Mesendoderm (in vitro differentiated cells): ENCODE measurements around the gene CEP152.

Experiments used
- DNase-seq: peaks from one replicate; pipeline ENCODE4 v3.0.0; 2013
- H2AK5ac ChIP-seq: 2 replicates; pipeline ENCODE4 v1.6.1; 2013; ENCODE audit warnings: low read length, inconsistent platforms
- H2BK120ac ChIP-seq: 2 replicates; pipeline ENCODE4 v1.6.1; 2013; ENCODE audit warnings: low read depth, mild to moderate bottlenecking, low read length, moderate library complexity, mixed read lengths
- H2BK15ac ChIP-seq: replicated peaks from 2 replicates; pipeline ENCODE4 v1.6.1; 2013; ENCODE audit warnings: low read depth, mild to moderate bottlenecking, moderate library complexity
- H2BK5ac ChIP-seq: 2 replicates; pipeline ENCODE4 v1.6.1; 2013; ENCODE audit warnings: low read length, inconsistent platforms
- H3K18ac ChIP-seq: 2 replicates; pipeline ENCODE4 v1.6.1; 2013; ENCODE audit warnings: mild to moderate bottlenecking, low read length, mixed read lengths
- H3K23ac ChIP-seq: one replicate; pipeline ENCODE4 v1.6.1; 2013; ENCODE audit warnings: low read length
- H3K27ac ChIP-seq: 2 replicates; pipeline ENCODE4 v1.5.1; 2013; ENCODE audit warnings: low read depth, mild to moderate bottlenecking, inconsistent platforms, low read length, moderate library complexity
- H3K27me3 ChIP-seq: 2 replicates; pipeline ENCODE4 v1.6.1; 2013; ENCODE audit warnings: low read length, control low read depth, mild to moderate bottlenecking, inconsistent platforms; ENCODE audit not compliant: insufficient read depth, poor library complexity
- H3K36me3 ChIP-seq: 2 replicates; pipeline ENCODE4 v1.6.1; 2013; ENCODE audit warnings: low read length, inconsistent platforms; ENCODE audit not compliant: control insufficient read depth, insufficient read depth
- H3K4ac ChIP-seq: one replicate; pipeline ENCODE4 v1.6.1; 2013; ENCODE audit warnings: low read depth, mild to moderate bottlenecking, low read length, moderate library complexity
- H3K4me1 ChIP-seq: 2 replicates; pipeline ENCODE4 v1.6.1; 2013; ENCODE audit warnings: low read depth, low read length, inconsistent platforms; ENCODE audit not compliant: control insufficient read depth
- H3K4me2 ChIP-seq: 2 replicates; pipeline ENCODE4 v1.6.1; 2013; ENCODE audit warnings: low read length
- H3K4me3 ChIP-seq: 2 replicates; pipeline ENCODE4 v1.5.1; 2013; ENCODE audit warnings: mild to moderate bottlenecking, low read length
- H3K56ac ChIP-seq: one replicate; pipeline ENCODE4 v1.6.1; 2013; ENCODE audit warnings: low read length
- H3K79me1 ChIP-seq: 2 replicates; pipeline ENCODE4 v1.6.1; 2013; ENCODE audit warnings: low read length, inconsistent platforms
- H3K79me2 ChIP-seq: 2 replicates; pipeline ENCODE4 v1.6.1; 2013; ENCODE audit warnings: mild to moderate bottlenecking, low read length; ENCODE audit not compliant: control insufficient read depth, insufficient read depth
- H3K9ac ChIP-seq: 2 replicates; pipeline ENCODE4 v1.6.1; 2013; ENCODE audit warnings: low read length, inconsistent platforms
- H4K5ac ChIP-seq: one replicate; pipeline ENCODE4 v1.6.1; 2013; ENCODE audit warnings: low read length
- H4K8ac ChIP-seq: one replicate; pipeline ENCODE4 v1.6.1; 2013; ENCODE audit warnings: low read depth, mild to moderate bottlenecking, control low read depth, low read length, moderate library complexity
- WGBS: extraction: QIAGEN DNeasy Blood & Tissue Kit; methylation state at CpG from one replicate; pipeline ENCODE4 v1.1.7; 2013; ENCODE audit warnings: low lambda C conversion rate, missing lambda C conversion rate; ENCODE audit not compliant: insufficient coverage; ENCODE audit errors: extremely low coverage; 5-methylcytosine and 5-hydroxymethylcytosine counted together

Gene CEP152

DNA sequence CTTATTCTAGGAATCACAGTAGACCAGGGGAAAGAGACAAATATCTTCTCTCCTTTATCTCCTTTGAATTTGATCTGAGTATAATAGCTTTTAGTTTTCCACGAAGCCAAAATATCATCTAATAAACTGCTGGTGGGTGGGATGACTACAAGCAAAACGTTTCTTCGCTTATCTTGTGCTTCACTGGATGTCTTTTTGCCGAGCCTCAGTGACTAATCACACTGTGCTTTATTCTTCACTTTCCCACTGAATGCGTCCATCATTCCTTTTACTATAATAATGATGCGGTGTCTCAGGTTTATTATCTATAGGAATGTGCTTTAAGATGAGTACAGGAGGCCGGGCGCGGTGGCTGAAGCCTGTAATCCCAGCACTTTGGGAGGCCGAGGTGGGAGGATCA lies 32.5 kb downstream of the CEP152 start:
- H4K8ac ChIP-seq = no peak overlapping the region
- no peak overlapping the region for H3K4me3 ChIP-seq
- no peak overlapping the region for H3K27ac ChIP-seq
- H3K79me1 ChIP-seq = no peaks in the 10 kb centered on the region
- H2AK5ac ChIP-seq = no peak overlapping the region
- H3K23ac ChIP-seq = no peak overlapping the region
- no peak for DNase-seq
- no peaks in the 10 kb centered on the region for H3K27me3 ChIP-seq
- no peak overlapping the region for H3K18ac ChIP-seq
- H3K9ac ChIP-seq = no peak overlapping the region
- H3K36me3 ChIP-seq = no peaks in the 10 kb centered on the region
- H2BK120ac ChIP-seq = no peak overlapping the region
- H2BK5ac ChIP-seq = no peak overlapping the region
- no CpG with 5 or more reads among the region's 10 CpGs for WGBS
- no peak overlapping the region for H3K4ac ChIP-seq
- H3K4me2 ChIP-seq = no peak overlapping the region
- H4K5ac ChIP-seq = no peak overlapping the region
- no peaks in the 10 kb centered on the region for H3K4me1 ChIP-seq
- H2BK15ac ChIP-seq = no peak overlapping the region
- H3K56ac ChIP-seq = no peak overlapping the region
- H3K79me2 ChIP-seq = no peaks in the 10 kb centered on the region

DNA sequence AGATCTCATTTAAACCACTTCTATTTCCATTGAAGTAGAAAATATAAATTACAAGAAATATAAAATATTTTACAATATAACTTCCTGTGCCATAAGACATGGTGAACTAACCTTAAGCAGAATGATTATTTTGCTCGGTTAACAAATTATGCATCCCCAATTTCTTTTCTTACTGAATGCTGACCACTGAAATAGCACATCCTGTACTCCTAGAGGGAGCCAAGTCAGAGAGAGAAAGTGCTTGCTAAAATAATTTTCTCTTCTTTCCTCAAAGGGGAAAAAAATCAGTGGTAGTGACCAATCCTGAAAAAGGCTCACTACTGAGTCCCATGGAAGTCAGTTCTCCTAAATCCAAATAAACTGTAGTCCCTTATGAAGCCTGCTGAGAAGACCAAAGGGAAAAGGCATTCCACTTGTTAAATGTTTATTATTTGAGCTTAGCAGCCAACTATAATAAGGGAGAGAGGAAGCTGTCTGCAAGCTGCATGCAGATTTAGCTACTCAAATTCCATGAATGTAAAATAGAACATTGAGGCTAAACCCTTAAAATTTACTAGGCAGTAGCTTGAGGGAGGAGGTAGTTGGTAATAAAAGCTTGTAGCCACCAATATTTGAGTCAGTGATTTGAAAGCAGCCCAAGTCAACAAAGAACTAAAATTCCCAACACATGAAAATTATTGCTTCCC lies 33.1 kb downstream of the CEP152 start:
- Histone ChIP-seq H3K4me3 (no peak overlapping the region), H3K27me3 (no peaks in the 10 kb centered on the region), H3K36me3 (no peaks in the 10 kb centered on the region), H2BK120ac (no peak overlapping the region), H4K8ac (no peak overlapping the region), H2AK5ac (no peak overlapping the region), H3K9ac (no peak overlapping the region), H2BK5ac (no peak overlapping the region), H3K18ac (no peak overlapping the region), H3K4me1 (no peaks in the 10 kb centered on the region), H2BK15ac (no peak overlapping the region), H3K79me1 (no peaks in the 10 kb centered on the region), H4K5ac (no peak overlapping the region), H3K79me2 (no peaks in the 10 kb centered on the region), H3K27ac (no peak overlapping the region), H3K23ac (no peak overlapping the region), H3K4ac (no peak overlapping the region), H3K56ac (no peak overlapping the region), H3K4me2 (no peak overlapping the region)
- no CpG with 5 or more reads among the region's 1 CpG for WGBS
- no peak for DNase-seq

DNA sequence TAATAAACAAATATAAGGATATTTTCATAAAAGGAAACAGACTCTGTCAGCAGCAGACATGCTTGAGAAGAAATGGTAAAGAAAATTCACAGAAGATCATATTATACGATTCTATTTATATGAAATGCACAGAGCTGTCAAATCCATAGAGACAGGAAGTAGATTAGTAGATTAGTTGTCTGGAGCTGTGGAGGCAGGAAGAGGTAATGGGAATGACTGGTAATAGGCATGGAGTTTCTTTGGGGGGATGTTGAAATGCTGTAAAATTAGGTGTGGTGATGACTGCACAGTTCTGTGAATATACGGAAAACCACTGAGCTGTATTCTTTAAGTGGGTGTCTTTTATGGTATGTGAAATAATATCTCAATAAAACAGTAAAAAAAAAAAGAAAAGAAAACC lies 35.3 kb downstream of the CEP152 start:
- H3K36me3 ChIP-seq = no peaks in the 10 kb centered on the region
- H3K4me2 ChIP-seq = no peak overlapping the region
- H3K27ac ChIP-seq = no peak overlapping the region
- H2AK5ac ChIP-seq = no peak overlapping the region
- no peak overlapping the region for H3K56ac ChIP-seq
- H4K8ac ChIP-seq = no peak overlapping the region
- no CpG with 5 or more reads among the region's 2 CpGs for WGBS
- no peak overlapping the region for H2BK120ac ChIP-seq
- DNase-seq = no peak
- H2BK15ac ChIP-seq = no peak overlapping the region
- H4K5ac ChIP-seq = no peak overlapping the region
- H3K23ac ChIP-seq = no peak overlapping the region
- H3K79me1 ChIP-seq = no peaks in the 10 kb centered on the region
- H3K4ac ChIP-seq = no peak overlapping the region
- no peak overlapping the region for H3K4me3 ChIP-seq
- H2BK5ac ChIP-seq = no peak overlapping the region
- no peaks in the 10 kb centered on the region for H3K4me1 ChIP-seq
- no peaks in the 10 kb centered on the region for H3K27me3 ChIP-seq
- H3K79me2 ChIP-seq = no peaks in the 10 kb centered on the region
- H3K18ac ChIP-seq = no peak overlapping the region
- H3K9ac ChIP-seq = no peak overlapping the region

DNA sequence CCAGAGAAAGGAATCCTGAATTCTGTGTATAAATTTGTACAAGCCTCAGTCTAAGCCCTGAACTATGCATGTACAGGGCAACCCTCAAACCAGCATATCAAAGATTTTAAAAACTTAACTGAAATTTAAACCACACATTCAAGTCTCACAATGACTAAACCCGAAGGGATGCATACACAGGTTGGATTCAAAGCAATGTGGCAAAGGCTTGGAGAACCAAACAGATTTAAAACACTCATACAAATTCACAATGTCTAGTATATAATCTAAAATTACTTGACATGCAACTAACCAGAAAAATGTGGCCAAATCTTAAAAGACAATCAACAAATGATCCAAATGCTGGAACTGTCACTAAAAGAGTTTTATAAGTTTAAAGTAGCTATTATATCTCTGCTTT lies 36.4 kb downstream of the CEP152 start:
- Histone ChIP-seq H3K79me2 (no peaks in the 10 kb centered on the region), H4K8ac (no peak overlapping the region), H2BK120ac (no peak overlapping the region), H3K23ac (no peak overlapping the region), H3K4ac (no peak overlapping the region), H2AK5ac (no peak overlapping the region), H3K36me3 (no peaks in the 10 kb centered on the region), H3K27ac (no peak overlapping the region), H3K4me3 (no peak overlapping the region), H3K4me2 (no peak overlapping the region), H4K5ac (no peak overlapping the region), H2BK15ac (no peak overlapping the region), H3K27me3 (no peaks in the 10 kb centered on the region), H3K9ac (no peak overlapping the region), H3K79me1 (no peaks in the 10 kb centered on the region), H3K4me1 (no peaks in the 10 kb centered on the region), H3K56ac (no peak overlapping the region), H3K18ac (no peak overlapping the region), H2BK5ac (no peak overlapping the region)
- no CpG with 5 or more reads among the region's 1 CpG for WGBS
- no peak for DNase-seq

DNA sequence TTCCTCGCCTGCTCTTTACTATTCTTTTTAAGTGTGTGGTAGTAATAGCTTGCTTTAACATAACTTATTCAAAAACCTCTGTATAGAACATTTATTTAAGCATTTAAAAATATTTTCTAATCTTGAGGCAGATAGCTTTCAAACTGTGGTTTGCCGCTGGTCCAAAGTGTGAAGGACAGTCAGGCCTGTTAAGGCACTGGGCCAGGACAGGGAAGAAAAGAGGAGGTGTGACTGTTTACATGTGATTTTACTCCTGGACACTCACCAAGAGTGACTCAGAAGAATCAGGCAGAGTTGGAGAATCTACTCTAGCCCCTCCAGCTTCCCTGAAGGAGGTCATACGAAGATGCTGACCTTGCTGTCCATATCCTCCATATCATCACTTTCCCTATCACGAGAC lies 44.7 kb downstream of the CEP152 start:
- H3K56ac ChIP-seq = no peak overlapping the region
- H3K79me1 ChIP-seq = no peaks in the 10 kb centered on the region
- H3K36me3 ChIP-seq = no peaks in the 10 kb centered on the region
- no peak overlapping the region for H3K18ac ChIP-seq
- no CpG with 5 or more reads among the region's 4 CpGs for WGBS
- no peak overlapping the region for H2BK5ac ChIP-seq
- no peak overlapping the region for H3K4ac ChIP-seq
- no peak overlapping the region for H4K8ac ChIP-seq
- DNase-seq = no peak
- no peak overlapping the region for H2AK5ac ChIP-seq
- no peaks in the 10 kb centered on the region for H3K4me1 ChIP-seq
- no peaks in the 10 kb centered on the region for H3K27me3 ChIP-seq
- H3K4me3 ChIP-seq = no peak overlapping the region
- H3K9ac ChIP-seq = no peak overlapping the region
- H3K23ac ChIP-seq = no peak overlapping the region
- H3K4me2 ChIP-seq = no peak overlapping the region
- H2BK15ac ChIP-seq = no peak overlapping the region
- H3K27ac ChIP-seq = no peak overlapping the region
- no peak overlapping the region for H4K5ac ChIP-seq
- H2BK120ac ChIP-seq = no peak overlapping the region
- no peaks in the 10 kb centered on the region for H3K79me2 ChIP-seq

DNA sequence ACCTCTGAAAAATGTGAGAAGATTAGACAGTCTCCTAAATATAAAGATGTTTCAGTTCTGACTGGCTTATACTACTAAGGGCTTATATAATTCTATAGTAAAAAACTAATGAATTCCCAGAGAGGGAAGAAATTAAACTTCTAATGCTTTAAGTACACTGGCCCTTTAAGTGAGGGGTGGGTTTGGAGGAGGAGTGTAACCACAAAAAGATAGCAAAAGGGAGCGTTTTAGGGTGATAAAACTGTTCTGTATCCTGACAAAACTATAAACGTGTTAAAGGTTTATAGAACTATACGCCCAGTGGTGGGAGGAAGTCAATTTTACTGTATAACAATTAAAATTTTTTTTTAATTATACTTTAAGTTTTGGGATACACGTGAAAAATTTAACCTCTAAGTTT lies 45.8 kb downstream of the CEP152 start:
- DNase-seq = no peak
- Histone ChIP-seq H3K27ac (no peak overlapping the region), H3K23ac (no peak overlapping the region), H2BK15ac (no peak overlapping the region), H2BK5ac (no peak overlapping the region), H2BK120ac (no peak overlapping the region), H3K79me2 (no peaks in the 10 kb centered on the region), H3K27me3 (no peaks in the 10 kb centered on the region), H3K36me3 (no peaks in the 10 kb centered on the region), H3K4me1 (peaks cover 3% of the 10 kb centered on the region), H3K79me1 (no peaks in the 10 kb centered on the region), H3K18ac (no peak overlapping the region), H3K9ac (no peak overlapping the region), H3K4ac (no peak overlapping the region), H3K4me2 (no peak overlapping the region), H3K4me3 (no peak overlapping the region), H2AK5ac (no peak overlapping the region), H4K8ac (no peak overlapping the region), H4K5ac (no peak overlapping the region), H3K56ac (no peak overlapping the region)
- no CpG with 5 or more reads among the region's 4 CpGs for WGBS
